Measurements from ENCODE around the gene ATP12A.
"Not testable (repeated sequence)": the region's sequence is repeated elsewhere in the genome, so short reads cannot be mapped to it uniquely, and the experiment has no call there.

Gene ATP12A

DNA sequence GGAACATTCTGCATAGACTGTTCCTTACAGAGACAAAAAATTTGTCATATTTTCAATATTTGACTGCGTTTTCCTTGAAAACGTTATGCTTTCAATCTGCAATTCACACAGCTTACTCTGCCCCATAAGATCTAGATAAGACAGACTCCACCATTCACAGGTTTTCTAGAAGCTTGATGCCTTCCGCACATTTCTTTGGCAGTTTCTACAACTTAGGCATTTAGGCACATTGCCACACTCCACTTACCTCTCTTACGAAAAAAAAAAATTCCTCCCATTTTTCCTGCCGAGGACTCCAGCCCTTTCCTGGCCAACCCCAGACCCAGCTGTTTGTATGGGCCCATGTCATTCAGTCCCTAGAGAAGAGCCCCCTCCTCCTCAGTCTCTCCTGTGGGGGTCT is 11.2 kb downstream of the ATP12A start:
- DNase-seq, result no peak

DNA sequence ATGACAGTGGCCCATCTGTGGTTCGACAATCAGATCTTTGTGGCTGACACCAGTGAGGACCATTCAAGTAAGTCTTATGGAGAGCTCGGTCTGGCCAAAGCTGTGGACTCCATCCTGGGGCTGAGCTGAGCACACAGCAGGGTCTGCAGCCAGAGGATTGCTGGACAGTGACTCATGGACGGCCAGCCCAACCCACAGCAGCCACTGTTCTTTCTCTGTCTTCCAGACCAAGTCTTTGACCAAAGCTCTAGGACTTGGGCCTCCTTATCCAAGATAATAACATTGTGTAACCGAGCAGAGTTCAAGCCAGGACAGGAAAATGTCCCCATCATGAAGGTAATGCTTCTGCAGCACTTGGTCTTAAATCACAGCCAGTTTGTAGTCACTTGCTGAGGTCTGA is 12.4 kb downstream of the ATP12A start:
- no peak for DNase-seq

DNA sequence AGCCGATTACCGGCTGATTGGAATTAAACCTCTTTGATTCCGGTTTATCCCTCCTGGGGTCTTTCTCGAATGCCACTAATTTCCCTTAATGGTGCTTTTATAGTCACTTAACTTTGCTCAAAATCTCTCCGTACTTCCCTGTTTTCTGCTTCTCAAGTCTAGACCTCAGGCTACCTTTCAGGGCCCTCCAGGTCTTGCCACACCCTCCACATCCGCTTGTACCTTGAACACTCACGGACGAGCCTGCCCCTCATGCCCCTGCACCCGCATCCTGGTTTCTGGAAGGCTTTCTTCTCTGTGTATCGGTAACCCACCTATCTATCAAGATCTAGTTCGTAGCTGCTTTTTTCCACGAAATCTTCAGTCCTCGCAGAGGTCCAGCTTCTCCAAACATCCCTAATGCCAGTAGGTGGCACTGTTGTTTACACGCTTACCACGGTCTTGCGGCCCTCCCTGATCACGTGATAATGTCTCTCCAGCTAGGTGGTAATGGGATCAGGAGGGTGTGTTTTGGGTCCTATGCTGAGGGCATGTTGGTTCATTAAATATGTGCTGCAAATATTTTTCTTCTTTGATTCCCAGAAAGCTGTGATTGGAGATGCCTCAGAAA is 13.8 kb downstream of the ATP12A start:
- DNase-seq, result no peak

DNA sequence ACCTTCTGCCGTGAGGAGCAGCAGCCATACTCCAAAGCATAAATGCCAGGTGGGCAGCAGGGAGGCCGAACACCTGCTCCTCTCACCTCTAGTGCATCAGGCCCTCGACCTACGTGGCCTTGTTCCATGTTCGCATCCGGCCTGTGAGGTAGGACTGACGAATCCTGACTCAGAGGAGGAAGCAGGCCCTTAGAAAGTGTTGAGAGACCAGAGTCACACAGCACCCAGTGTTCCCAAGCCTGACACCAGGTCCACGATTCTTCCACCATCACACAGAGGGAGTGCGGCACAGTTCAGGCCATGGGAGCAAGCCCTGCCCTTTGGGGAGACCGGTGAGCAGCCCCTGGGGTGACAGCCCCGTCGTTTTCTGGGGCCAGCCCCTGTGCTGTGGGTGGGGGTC is 14.7 kb downstream of the ATP12A start:
- DNase-seq, result no peak

DNA sequence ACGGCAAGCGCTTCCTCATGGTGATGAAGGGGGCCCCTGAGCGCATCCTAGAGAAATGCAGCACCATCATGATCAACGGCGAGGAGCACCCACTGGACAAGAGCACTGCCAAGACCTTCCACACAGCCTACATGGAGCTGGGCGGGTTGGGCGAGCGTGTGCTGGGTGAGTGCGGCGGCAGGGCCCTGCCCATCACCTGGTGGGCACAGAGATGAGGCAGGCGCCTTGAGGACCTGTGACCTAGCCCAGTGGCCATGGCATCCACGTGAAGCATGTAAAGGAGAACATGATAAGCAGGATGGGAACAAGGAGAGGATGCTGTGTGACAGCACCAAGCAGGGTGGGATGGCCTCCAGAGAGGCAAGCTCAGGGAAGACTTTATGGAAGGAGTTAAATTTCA is 18.5 kb downstream of the ATP12A start:
- DNase-seq, result no peak

DNA sequence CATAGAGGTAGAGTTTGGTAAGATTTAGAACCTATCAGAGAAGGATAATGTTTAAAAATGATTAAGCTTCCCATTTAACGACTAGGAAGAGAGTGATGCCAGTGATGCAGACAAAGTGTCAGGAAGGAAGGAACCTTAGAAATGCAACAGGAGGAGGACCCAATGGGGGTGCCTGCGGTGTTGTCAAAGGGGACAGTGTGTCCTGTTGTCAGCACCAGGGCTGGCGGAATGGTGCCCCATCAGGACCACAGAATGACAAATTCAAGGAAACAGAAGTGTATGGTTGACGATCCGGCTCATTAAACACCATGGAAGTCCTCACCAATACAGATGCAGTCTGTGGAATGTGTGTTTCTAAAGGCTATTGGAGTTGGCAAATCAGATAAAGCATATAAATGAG is 19.3 kb downstream of the ATP12A start:
- no peak for DNase-seq

DNA sequence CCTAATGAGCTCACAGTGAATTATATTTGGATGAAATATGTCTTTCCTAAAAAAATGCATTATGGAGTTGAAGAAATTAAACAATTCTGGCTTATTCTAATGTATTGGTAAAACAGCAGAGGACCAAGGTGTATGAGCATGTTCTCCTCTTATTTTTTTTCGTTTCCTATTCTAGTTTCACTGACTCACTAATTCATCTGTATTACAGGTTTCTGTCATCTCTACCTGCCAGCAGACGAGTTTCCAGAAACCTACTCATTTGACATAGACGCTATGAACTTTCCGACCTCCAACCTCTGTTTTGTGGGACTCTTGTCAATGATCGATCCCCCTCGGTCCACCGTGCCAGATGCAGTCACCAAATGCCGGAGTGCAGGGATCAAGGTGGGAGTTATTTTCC is 20.3 kb downstream of the ATP12A start:
- no peak for DNase-seq

DNA sequence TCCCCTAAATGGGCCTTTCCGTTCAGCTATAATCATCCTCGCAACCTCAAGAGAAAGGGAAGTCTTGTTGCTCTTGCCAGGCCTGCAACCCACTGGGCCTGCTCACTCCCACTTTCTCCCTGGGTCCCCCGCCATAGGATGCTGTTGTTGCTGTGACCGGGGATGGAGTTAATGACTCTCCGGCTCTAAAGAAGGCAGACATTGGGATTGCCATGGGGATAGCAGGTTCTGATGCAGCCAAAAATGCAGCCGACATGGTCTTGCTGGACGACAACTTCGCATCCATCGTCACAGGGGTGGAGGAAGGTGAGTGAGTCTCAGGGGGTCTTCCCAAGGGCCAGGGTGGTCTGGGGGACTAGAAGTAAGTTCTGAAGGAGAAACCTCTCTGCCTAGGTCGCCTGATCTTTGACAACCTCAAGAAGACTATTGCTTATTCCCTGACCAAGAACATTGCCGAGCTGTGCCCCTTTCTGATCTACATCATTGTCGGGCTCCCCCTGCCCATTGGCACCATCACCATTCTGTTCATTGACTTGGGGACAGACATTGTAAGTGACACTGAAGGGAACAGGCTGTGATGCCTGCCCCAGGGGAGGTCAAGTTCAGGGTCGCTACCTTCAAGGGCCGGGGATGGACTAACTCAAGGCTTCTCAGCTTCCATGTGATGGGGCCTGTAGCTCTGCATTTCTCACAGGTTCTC is 26.8 kb downstream of the ATP12A start:
- DNase-seq, result no peak

DNA sequence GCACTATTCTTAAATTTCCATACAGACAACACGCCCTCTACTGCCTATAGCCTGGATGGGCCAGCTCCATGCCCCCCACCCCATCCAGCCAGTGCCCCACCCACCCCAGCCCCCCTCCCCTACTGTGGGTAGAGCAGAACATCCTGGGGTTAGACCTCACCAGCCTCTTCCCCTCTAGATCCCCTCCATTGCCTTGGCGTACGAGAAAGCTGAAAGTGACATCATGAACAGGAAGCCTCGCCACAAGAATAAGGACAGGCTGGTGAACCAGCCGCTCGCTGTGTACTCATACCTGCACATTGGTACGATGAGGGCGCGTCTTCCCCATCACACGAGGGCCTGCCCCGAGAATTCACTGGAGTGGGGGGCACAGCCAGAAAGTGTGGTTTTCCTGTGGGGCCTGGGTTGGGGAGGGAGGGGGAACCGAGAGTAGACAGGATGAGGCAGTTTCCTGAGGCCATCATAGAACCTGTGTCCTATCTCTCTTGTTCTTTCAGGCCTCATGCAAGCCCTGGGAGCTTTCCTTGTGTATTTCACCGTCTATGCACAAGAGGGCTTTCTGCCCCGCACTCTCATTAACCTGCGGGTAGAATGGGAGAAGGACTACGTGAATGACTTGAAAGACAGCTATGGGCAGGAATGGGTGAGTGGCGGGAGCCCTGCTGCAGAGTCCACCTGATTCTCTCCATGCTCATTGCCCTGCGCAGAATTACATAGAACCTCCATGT is 29.1 kb downstream of the ATP12A start:
- peak in 2 of 4 experiments; percentile 17 to 38 for DNase-seq

DNA sequence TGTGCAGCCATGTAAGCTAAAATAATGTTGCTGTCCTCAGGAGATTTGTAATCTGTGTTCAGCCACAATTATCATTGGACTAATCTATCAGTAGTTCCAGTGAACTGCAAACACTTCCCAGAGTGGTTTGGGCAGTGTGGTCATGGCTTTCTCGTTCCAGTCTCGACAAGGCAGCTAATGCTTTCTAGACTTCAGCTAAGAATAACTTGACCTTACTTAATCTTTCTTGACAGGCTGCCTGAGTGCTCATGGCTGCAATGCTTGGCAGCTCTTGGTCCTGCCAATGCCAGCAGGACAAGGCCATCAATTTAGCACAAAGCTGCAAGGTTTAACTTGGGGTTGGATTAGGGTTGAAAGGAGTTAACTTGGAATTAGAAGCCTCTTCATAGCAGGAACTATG is 32.8 kb downstream of the ATP12A start:
- DNase-seq, result no peak

DNA sequence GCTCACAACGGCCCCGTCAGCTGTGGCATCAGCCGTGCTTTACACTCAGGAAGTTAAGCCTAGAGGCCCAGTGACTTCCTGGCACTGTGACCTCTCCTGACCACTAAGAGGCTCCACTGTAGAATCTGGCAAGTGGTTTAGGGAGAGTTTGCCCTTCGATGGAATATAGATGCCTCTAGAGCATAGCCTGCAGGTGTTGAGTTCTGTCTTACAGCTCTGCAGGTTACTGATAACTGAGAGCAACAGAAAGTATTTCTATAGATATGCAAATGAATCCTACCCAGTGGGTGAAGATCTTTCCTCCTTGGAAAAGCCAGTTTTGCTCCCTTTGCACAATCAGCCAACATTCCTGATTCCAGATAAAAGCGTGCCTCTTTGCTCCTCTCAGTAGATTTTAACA is 35.8 kb downstream of the ATP12A start:
- no peak for DNase-seq

DNA sequence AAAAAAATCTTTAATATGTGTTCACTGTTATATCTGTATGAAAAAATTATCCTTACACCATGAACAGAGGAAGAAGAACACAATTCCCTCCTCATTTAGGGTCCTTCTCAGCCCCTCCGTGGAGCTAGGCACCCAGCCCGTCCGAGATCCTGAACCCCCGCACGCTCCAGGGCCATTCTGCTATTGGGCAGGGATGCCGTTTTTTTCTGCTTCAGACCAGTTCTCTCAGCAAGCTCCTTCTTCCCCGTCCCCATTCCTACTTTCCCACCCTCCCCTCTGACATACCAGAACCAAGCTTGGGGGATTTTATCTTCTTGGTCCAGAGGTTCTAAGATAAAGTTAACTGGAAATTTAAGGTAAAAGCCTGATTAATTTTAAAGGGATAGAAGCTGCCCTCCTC is 36.2 kb downstream of the ATP12A start:
- DNase-seq, result no peak

DNA sequence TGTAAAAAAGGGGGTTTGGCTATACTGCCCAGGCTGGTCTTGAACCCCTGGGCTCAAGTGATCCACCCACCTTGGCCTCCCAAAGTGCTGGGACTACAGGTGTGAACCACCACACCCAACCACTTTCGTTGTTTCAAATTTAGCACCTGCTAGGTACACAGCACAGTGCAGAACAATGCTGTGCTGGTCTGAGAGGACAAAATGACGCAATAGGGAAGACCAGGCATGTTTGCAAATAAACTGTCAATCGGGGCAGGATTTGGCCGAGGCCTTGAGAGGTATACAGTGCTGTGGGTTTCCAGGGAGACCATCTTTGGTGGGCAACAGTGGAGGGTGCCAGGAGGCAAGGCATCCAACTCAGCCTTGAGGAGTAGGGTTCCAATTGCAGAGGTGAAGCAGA is 37.0 kb downstream of the ATP12A start:
- no peak for DNase-seq

DNA sequence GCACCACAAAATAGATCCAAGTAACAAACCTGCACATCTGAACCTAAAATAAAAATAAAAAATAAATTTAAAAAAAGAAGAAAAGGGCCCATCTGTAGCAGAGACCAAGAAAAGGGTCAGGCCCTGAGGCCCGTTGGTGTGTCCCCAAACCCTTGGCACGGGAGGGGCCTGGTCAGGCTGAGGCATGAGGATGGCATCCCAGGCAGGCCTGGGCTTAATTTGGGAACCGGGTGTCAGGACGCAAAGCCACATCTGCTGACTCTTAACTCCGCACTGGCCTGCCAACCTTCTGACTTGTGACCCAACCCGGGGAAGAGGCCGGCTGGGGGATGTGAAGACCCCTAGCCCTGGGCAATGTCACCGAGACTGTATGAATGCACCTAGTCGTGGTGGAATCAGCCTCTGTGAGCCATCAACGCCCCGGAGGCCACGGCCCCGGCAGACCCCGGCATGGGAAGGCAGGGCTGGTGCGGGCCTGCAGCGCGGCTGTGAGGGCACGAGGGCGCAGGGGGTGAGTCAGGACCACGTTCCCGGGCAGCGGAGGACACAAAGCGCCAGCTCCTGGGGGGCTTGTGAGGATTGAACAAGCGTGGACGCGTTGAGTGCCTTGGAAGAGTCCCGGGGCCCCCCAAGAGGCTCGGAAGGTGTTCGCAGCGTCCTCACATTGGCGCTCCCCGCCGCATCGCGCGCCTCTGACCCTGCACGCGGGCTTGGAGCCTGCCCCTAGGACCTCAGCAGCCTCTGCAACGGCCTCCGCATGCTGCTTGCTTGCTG is 38.2 kb downstream of the ATP12A start:
- DNase-seq, result no peak

DNA sequence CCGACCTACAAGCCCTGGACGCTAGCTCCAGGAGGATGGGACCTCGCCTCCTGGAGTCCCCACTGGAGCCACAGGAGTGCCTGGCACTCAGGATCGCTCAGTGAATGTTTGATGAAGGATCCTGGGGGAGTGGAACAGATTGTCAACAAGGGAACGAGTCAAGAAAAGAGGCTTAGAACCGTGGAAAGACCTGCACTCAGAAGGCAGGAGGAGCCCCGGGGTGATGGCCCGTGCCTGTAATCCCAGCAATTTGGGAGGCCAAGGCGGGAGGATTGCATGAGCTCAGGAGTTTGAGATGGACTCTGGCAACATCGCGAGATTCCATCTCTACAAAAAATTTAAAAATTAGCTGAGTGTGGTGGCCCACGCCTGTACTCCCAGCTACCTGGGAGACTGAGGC is 38.9 kb downstream of the ATP12A start:
- no peak for DNase-seq

DNA sequence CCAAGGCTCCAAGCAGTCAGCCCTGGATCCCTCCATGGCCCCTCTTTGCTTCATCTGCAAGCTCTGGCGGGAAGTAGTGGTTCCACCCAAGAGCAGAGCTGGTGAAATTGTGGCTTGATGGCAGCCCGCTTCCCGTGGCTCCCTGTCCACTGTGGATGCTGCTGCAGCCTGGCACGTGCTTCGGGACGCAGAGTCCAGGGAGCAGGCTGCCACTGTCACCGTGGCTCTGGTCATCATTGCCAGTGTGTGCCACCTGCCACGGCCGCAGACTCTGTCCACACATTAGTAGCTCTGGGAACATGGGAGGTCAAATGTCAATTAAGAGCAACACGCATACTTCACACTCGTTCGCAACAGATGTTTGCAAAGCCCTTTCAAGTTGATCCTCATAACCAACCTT is 43.0 kb downstream of the ATP12A start:
- no peak for DNase-seq

DNA sequence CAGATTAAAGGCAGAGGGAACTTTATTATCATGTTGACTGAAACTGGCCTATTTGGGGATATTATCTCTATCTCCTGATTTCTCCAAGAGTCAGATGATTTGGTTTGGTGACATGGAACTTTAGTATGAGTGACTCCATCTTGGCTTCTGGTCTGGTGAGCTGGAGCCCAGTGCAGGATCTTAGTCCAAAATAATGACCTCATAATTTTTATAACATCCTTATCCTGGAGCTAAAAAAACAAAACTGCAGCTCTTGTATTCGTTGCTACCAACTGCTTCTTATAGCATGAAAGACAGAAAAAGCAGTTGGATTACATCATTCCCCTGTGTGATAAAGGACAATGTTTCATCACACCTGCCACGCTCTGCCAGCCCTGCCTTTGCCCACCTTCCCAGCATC is 44.5 kb downstream of the ATP12A start:
- no peak for DNase-seq

DNA sequence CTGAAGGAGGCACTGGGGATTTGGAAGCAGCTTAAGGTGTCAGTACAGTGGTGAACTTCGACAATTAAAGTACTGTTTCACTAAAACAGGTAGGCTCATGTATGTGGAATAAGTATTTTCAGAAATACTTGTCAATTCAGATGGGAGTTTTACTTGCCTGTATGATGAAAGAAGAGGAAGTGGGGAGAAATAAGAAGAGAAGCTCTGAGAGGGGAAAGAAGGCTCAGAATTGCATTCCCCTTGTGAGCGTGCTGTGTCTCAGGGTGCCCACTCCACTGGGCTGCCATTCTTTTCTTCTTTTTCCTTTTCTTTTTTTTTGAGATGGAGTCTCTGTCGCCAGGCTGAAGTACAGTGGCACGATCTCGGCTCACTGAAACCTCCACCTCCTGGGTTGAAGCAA is 45.2 kb downstream of the ATP12A start:
- DNase-seq, result no peak

DNA sequence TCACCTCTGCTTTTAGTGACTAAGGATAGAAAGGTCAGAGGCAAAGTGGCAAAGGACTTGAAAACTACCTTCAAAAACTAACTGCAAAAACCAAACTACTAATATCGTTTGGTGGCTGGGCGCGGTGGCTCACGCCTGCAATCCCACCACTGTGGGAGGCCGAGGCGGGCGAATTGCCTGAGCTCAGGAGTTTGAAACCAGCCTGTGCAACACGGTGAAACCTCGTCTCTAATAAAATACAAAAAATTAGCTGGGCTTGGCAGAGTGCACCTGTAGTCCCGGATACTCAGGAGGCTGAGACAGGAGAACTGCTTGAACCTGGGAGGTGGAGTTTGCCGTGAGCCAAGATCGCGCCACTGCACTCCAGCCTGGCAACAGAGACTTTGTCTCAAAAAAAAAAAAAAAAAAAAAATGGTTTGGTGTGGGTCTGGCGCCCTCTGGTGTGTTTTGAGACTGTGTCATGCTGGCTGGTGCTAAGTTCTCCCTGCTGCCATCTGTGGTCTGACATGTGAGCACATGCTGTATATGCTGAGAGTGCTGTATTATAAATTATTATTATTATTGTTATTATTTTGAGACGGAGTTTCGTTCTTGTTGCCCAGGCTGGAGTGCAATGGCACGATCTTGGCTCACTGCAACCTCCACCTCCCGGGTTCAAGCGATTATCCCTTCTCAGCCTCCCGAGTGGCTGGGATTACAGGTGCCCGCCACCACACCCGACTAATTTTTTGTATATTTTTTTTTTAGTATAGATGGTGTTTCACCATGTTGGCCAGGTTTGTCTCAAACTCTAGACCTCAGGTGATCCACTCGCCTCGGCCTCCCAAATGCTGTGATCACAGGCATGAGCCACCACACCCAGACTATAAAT is 47.8 kb downstream of the ATP12A start:
- peak in 3 of 4 experiments; percentile 19 to 54 (median 27) for DNase-seq

DNA sequence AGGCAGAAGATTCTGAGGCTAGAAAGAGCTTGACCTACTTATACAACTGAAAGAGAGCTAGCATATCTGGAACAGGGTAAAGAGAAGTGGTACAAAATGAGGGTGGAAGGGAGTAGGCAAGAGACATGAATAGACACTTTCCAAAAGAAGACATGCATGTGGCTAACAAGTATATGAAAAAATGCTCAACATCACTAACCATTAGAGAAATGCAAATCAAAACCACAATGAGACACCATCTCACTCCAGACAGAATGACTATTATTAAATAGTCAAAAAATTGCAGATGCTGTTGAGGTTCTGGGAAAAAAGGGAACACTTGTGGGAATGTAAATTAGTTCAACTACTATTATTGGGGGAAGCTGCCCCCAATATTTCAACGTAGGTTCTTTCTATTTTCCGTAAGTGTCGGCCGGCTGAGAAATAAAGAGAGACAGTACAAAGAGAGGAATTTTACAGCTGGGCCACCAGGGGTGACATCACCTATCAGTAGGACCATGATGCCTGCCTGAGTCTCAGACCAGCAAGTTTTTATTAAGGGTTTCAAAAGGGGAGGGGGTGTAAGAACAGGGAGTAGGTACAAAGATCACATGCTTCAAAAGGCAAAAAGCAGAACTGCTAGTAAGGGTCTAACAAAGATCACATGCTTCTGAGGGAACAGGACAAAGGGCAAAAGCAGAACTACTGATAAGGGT is 50.8 kb downstream of the ATP12A start:
- not testable (repeated sequence) for DNase-seq

DNA sequence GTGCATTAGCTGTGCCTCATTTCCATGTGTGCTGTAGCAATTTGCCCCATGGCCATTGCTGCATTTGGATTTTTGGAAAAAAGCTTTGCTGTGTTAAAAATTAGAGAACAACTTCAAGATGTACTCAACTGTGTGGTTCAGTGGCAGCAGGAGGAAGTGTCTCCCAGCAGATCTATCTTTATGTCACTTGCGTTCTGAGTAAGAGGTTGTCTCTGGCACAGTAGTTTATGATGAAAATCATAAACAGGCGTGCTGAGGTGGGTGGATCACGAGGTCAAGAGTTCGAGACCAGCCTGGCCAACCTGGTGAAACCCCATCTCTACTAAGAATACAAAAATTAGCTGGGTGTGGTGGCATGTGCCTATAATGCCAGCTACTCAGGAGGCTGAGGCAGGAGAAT is 54.7 kb downstream of the ATP12A start:
- DNase-seq, result no peak

DNA sequence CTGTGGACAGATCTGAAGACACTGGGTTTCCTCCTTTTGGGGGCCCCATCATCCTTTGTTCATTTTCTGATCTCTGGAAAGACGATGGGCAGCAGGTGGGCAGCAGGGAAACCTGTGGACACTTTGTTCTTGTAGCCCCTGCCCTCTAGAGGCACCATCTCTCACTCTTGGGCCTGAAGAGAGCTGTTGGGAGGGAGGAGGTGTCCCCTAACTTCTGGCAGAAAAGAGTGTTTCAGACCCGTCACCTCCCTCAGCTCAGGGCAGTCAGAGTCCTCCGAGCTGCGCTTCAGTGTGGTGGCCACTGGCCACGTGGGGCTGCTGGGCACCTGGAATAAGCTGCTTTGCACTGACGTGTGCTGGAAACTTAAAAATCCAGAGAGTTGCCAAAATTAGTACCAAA is 56.8 kb downstream of the ATP12A start:
- DNase-seq, result no peak
